Measurements from ENCODE around the gene GFY. TPM values are rescaled to one million over a fixed set of nuclear protein-coding genes. Genes with fewer than 3 reads are reported as not detected.

The GFY gene
- total and polyA plus RNA-seq, 9 of the 15 experiments (the other 6 are each of a cell fraction or from before 2014, with no cell fraction given) = 0.06 to 0.40 (median 0.19) TPM; not detected in 3

GRCh38 chr19:49443366-49444099 is 18.3 kb downstream of the GFY start (continued):
- peak; percentile 67; the same call in 1 of the 2 replicates for TF ChIP-seq MYC (IDR thresholded peaks at IDR 0.05; ENCODE audit: low read depth, low read length)
- peak; percentile 72; the same call in 1 of the 2 replicates for TF ChIP-seq MYC (CRISPR knock-in tag; IDR thresholded peaks at IDR 0.05; ENCODE audit: borderline replicate concordance, low read depth)
- no peak for TF ChIP-seq THRB (CRISPR knock-in tag; conservative IDR thresholded peaks at IDR 0.05)
- no peak for TF ChIP-seq TAF1 (IDR thresholded peaks at IDR 0.05; ENCODE audit: control insufficient read depth, extremely low read depth, insufficient read depth, low read length, severe bottlenecking)
- no peak for TF ChIP-seq U2AF1 (optimal IDR thresholded peaks at IDR 0.05; ENCODE audit: low read depth, low read length)
- TF ChIP-seq SETDB1 (IDR thresholded peaks at IDR 0.05; ENCODE audit: low read length) = no peak
- TF ChIP-seq IRF9 (tag; IDR thresholded peaks at IDR 0.05) = no peak
- TF ChIP-seq ZBTB26 (CRISPR knock-in tag; IDR thresholded peaks at IDR 0.05) = no peak
- peak; percentile 43; the same call in 1 of the 2 replicates for TF ChIP-seq HMGXB4 (CRISPR knock-in tag; IDR thresholded peaks at IDR 0.05)
- no peak for TF ChIP-seq ZNF408 (CRISPR knock-in tag; IDR thresholded peaks at IDR 0.05; ENCODE audit: low read depth)
- TF ChIP-seq EP400 (IDR thresholded peaks at IDR 0.05) = peak; percentile 76
- TF ChIP-seq MITF (IDR thresholded peaks at IDR 0.05) = no peak
- no peak for TF ChIP-seq SMARCB1 (IDR thresholded peaks at IDR 0.05; ENCODE audit: insufficient read length, low read depth)
- no peak for TF ChIP-seq SUPT5H (IDR thresholded peaks at IDR 0.05)
- no peak for TF ChIP-seq ZBTB9 (CRISPR knock-in tag; IDR thresholded peaks at IDR 0.05)
- no peak for TF ChIP-seq ZNF316 (IDR thresholded peaks at IDR 0.05)
- 0 out of 2 replicates have a peak, but pooled peaks have one; percentile 29 for TF ChIP-seq THAP7 (CRISPR knock-in tag; IDR thresholded peaks at IDR 0.05)
